Measurements from ENCODE around the gene LYPD6. TPM values are rescaled to one million over a fixed set of nuclear protein-coding genes. Genes with fewer than 3 reads are reported as not detected.

Gene LYPD6
- total and polyA plus RNA-seq, 9 of the 15 experiments (the other 6 are each of a cell fraction or from before 2014, with no cell fraction given): not detected

DNA sequence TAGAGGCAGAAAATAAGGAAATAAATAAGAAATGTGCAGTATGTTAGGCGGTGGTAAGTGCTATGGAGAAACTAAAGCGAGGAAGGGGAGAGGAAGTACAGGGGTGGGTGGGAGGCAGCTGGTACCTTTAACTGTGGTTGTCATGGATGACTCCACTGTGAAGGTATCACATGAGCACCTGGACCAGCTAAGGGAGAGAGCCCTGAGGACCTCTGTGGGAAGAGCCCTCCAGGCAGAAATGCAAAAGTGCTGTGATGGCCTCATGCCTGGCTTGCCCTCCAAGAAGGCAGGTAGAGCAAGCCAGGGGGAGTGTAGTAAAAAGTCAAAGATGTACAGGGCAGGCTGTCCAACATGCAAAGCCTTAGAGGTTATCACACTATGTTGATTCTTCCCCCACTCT, 17.9 kb downstream of the LYPD6 start:
- no peak overlapping the region for H2AFZ ChIP-seq (ENCODE audit: low read depth, low read length)
- in situ Hi-C loops (cut with MboI): no loop called here
- BruUV-seq (replicated peaks): no TSS peak
- no peak overlapping the region for H3K9ac ChIP-seq (ENCODE audit: insufficient read depth in 1 of 2, low read depth in 2 of 2, low read length in 2 of 2)
- intact Hi-C loops (cut with micrococcal nuclease): no loop called here
- H3K4me3 ChIP-seq: no peak overlapping the region
- no peaks in the 10 kb centered on the region for H3K4me1 ChIP-seq (replicated peaks in 1 of 2; ENCODE audit: control insufficient read depth in 2 of 2, insufficient read depth in 2 of 2, low read length in 2 of 2)
- POLR2A ChIA-PET: no interaction called here
- H3K36me3 ChIP-seq (ENCODE audit: control insufficient read depth, insufficient read depth, low read length): no peaks in the 10 kb centered on the region
- H3K9me3 ChIP-seq (replicated peaks; ENCODE audit: control insufficient read depth, insufficient read depth, low read depth, low read length): no peaks in the 10 kb centered on the region
- no peaks in the 10 kb centered on the region for H3K27me3 ChIP-seq (ENCODE audit: control insufficient read depth in 2 of 2, insufficient read depth in 2 of 2, low read length in 2 of 2)
- CTCF ChIA-PET (ENCODE audit: low intra/inter-chr PET ratio): no interaction called here
- DNase-seq (ENCODE audit: extremely low read depth in 1 of 4, low spot score in 3 of 4) (no peak), FAIRE-seq (no peak), ATAC-seq (no peak)
- 0% methylated on average over 2 of the region's 2 CpGs for WGBS (ENCODE audit: insufficient coverage, low coverage, missing lambda C conversion rate)
- H3K79me2 ChIP-seq (ENCODE audit: control insufficient read depth, insufficient read depth, low read length): no peaks in the 10 kb centered on the region
- no peaks in the 10 kb centered on the region for H3K9me1 ChIP-seq (ENCODE audit: control insufficient read depth, insufficient read depth, low read length)
- TF ChIP-seq NEUROD1 (IDR thresholded peaks at IDR 0.05; ENCODE audit: borderline replicate concordance, low read depth, low read length, partially characterized antibody) (no peak), HCFC1 (IDR thresholded peaks at IDR 0.05; ENCODE audit: low read depth, low read length) (no peak), IRF9 (tag; IDR thresholded peaks at IDR 0.05) (no peak)
- TF ChIP-seq, protein P1, sequence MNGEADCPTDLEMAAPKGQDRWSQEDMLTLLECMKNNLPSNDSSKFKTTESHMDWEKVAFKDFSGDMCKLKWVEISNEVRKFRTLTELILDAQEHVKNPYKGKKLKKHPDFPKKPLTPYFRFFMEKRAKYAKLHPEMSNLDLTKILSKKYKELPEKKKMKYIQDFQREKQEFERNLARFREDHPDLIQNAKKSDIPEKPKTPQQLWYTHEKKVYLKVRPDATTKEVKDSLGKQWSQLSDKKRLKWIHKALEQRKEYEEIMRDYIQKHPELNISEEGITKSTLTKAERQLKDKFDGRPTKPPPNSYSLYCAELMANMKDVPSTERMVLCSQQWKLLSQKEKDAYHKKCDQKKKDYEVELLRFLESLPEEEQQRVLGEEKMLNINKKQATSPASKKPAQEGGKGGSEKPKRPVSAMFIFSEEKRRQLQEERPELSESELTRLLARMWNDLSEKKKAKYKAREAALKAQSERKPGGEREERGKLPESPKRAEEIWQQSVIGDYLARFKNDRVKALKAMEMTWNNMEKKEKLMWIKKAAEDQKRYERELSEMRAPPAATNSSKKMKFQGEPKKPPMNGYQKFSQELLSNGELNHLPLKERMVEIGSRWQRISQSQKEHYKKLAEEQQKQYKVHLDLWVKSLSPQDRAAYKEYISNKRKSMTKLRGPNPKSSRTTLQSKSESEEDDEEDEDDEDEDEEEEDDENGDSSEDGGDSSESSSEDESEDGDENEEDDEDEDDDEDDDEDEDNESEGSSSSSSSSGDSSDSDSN (IDR thresholded peaks at IDR 0.05; ENCODE audit: borderline replicate concordance in 1 of 2, low read depth in 2 of 2, low read length in 2 of 2): no peak
- H4K20me1 ChIP-seq (replicated peaks; ENCODE audit: control insufficient read depth, insufficient read depth, low read length): no peaks in the 10 kb centered on the region
- no peak overlapping the region for H3K4me2 ChIP-seq (ENCODE audit: insufficient read depth, low read length)
- no peak overlapping the region for H3K27ac ChIP-seq (ENCODE audit: extremely low read depth, low read depth, low read length)
